ENCODE measurements around the gene RSRC2. TPM values are rescaled to one million over a fixed set of nuclear protein-coding genes. Genes with fewer than 3 reads are reported as not detected.
"Not testable (repeated sequence)": the region's sequence is repeated elsewhere in the genome, so short reads cannot be mapped to it uniquely, and the experiment has no call there.

Gene RSRC2
- total and polyA plus RNA-seq, 5 donors: 40.2 to 49.6 (median 44.6) TPM

GRCh38 chr12:122503147-122503751 is 23.5 kb downstream of the RSRC2 start:
- WGBS: 78% methylated on average over 3 of the region's 3 CpGs
- no peaks in the 10 kb centered on the region for H3K9me3 ChIP-seq (ENCODE audit: control insufficient read depth, low read length)
- H3K27me3 ChIP-seq (ENCODE audit: control insufficient read depth, insufficient read depth): no peaks in the 10 kb centered on the region
- no peak for ATAC-seq
- H3K27ac ChIP-seq (ENCODE audit: low read length): no peak overlapping the region
- H3K4me1 ChIP-seq (ENCODE audit: control insufficient read depth, insufficient read depth, low read length): no peaks in the 10 kb centered on the region
- intact Hi-C loops (cut with DNase I): no loop called here
- DNase-seq: no peak
- H3K4me3 ChIP-seq (ENCODE audit: low read length): no peak overlapping the region

- no peak for DNase-seq
- peak overlapping the region; percentile 62 for H3K27ac ChIP-seq (ENCODE audit: low read length)
- H3K27me3 ChIP-seq (ENCODE audit: control insufficient read depth, insufficient read depth): no peaks in the 10 kb centered on the region
- H3K9me3 ChIP-seq (ENCODE audit: control insufficient read depth, low read length): no peaks in the 10 kb centered on the region
- no peaks in the 10 kb centered on the region for H3K4me1 ChIP-seq (ENCODE audit: control insufficient read depth, insufficient read depth, low read length)
- intact Hi-C loops (cut with DNase I): no loop called here
- no peak for ATAC-seq
- WGBS: 76% methylated on average over 9 of the region's 9 CpGs
- H3K4me3 ChIP-seq (ENCODE audit: low read length): peak overlapping the region; percentile 47
These were observed 25.2 kb downstream of the RSRC2 start for GRCh38 chr12:122501489-122501989.

- Histone ChIP-seq H3K27me3 (ENCODE audit: control insufficient read depth, insufficient read depth) (no peaks in the 10 kb centered on the region), H3K4me3 (ENCODE audit: low read length) (peak within 1 kb of the TSS; percentile 47), H3K27ac (ENCODE audit: low read length) (peak within 1 kb of the TSS; percentile 76), H3K4me1 (ENCODE audit: control insufficient read depth, insufficient read depth, low read length) (no peaks in the 10 kb centered on the region), H3K9me3 (ENCODE audit: control insufficient read depth, low read length) (no peaks in the 10 kb centered on the region)
- DNase-seq (peak; percentile 98 to 99 (median 98)), ATAC-seq (peak; percentile 99)
- 2% methylated on average over 52 of the region's 52 CpGs for WGBS
- intact Hi-C loops (cut with DNase I): no loop called here
These were observed 25.8 kb downstream of the RSRC2 start, which contains the start of gene ZCCHC8 for GRCh38 chr12:122500685-122501488. Gene ZCCHC8, minus strand, starts transcription at chr12:122500932. Its CDS starts 92 bp downstream, at chr12:122500840.

- ATAC-seq: peak; percentile 66 to 79
- H3K27ac ChIP-seq (ENCODE audit: low read length): peak overlapping the region; percentile 76
- under 1% methylated on average over 47 of the region's 47 CpGs for WGBS
- intact Hi-C loops (cut with DNase I): no loop called here
- H3K27me3 ChIP-seq (ENCODE audit: control insufficient read depth, insufficient read depth): no peaks in the 10 kb centered on the region
- H3K9me3 ChIP-seq (ENCODE audit: control insufficient read depth, low read length): no peaks in the 10 kb centered on the region
- DNase-seq: peak; percentile 58 to 82 (median 73)
- H3K4me1 ChIP-seq (ENCODE audit: control insufficient read depth, insufficient read depth, low read length): no peaks in the 10 kb centered on the region
- peak overlapping the region; percentile 47 for H3K4me3 ChIP-seq (ENCODE audit: low read length)
These were observed 26.6 kb downstream of the RSRC2 start for GRCh38 chr12:122499991-122500684.

GRCh38 chr12:122495258-122495657 is 31.5 kb downstream of the RSRC2 start:
- 97% methylated on average over 7 of the region's 7 CpGs for WGBS
- Histone ChIP-seq H3K27me3 (ENCODE audit: control insufficient read depth, insufficient read depth) (no peaks in the 10 kb centered on the region), H3K4me1 (ENCODE audit: control insufficient read depth, insufficient read depth, low read length) (no peaks in the 10 kb centered on the region), H3K9me3 (ENCODE audit: control insufficient read depth, low read length) (no peaks in the 10 kb centered on the region), H3K27ac (ENCODE audit: low read length) (no peak overlapping the region), H3K4me3 (ENCODE audit: low read length) (no peak overlapping the region)
- intact Hi-C loops (cut with DNase I): no loop called here
- no peak for DNase-seq
- no peak for ATAC-seq

- DNase-seq; H3K4me1 ChIP-seq (ENCODE audit: control insufficient read depth, insufficient read depth, low read length); H3K4me3 ChIP-seq (ENCODE audit: low read length); ATAC-seq; H3K9me3 ChIP-seq (ENCODE audit: control insufficient read depth, low read length); H3K27me3 ChIP-seq (ENCODE audit: control insufficient read depth, insufficient read depth); H3K27ac ChIP-seq (ENCODE audit: low read length); intact Hi-C loops (cut with DNase I): not testable (repeated sequence)
- 89% methylated on average over 6 of the region's 6 CpGs for WGBS
These were observed 33.5 kb downstream of the RSRC2 start for GRCh38 chr12:122493222-122493621.

GRCh38 chr12:122491991-122492390 is 34.7 kb downstream of the RSRC2 start:
- WGBS: 91% methylated on average over 2 of the region's 2 CpGs
- Histone ChIP-seq H3K27ac (ENCODE audit: low read length) (no peak overlapping the region), H3K9me3 (ENCODE audit: control insufficient read depth, low read length) (no peaks in the 10 kb centered on the region), H3K27me3 (ENCODE audit: control insufficient read depth, insufficient read depth) (no peaks in the 10 kb centered on the region), H3K4me1 (ENCODE audit: control insufficient read depth, insufficient read depth, low read length) (no peaks in the 10 kb centered on the region), H3K4me3 (ENCODE audit: low read length) (no peak overlapping the region)
- ATAC-seq (no peak), DNase-seq (no peak)
- intact Hi-C loops (cut with DNase I): no loop called here

GRCh38 chr12:122489038-122489437 is 37.7 kb downstream of the RSRC2 start:
- intact Hi-C loops (cut with DNase I): no loop called here
- ATAC-seq (no peak), DNase-seq (no peak)
- H3K27me3 ChIP-seq (ENCODE audit: control insufficient read depth, insufficient read depth): no peaks in the 10 kb centered on the region
- H3K9me3 ChIP-seq (ENCODE audit: control insufficient read depth, low read length): no peaks in the 10 kb centered on the region
- 83% methylated on average over 2 of the region's 2 CpGs for WGBS
- no peak overlapping the region for H3K4me3 ChIP-seq (ENCODE audit: low read length)
- no peaks in the 10 kb centered on the region for H3K4me1 ChIP-seq (ENCODE audit: control insufficient read depth, insufficient read depth, low read length)
- H3K27ac ChIP-seq (ENCODE audit: low read length): no peak overlapping the region

- DNase-seq; H3K4me3 ChIP-seq (ENCODE audit: low read length); H3K27ac ChIP-seq (ENCODE audit: low read length); H3K4me1 ChIP-seq (ENCODE audit: control insufficient read depth, insufficient read depth, low read length); H3K9me3 ChIP-seq (ENCODE audit: control insufficient read depth, low read length); H3K27me3 ChIP-seq (ENCODE audit: control insufficient read depth, insufficient read depth); intact Hi-C loops (cut with DNase I); ATAC-seq: not testable (repeated sequence)
- 98% methylated on average over 3 of the region's 3 CpGs for WGBS
These were observed 38.9 kb downstream of the RSRC2 start for GRCh38 chr12:122487807-122488206.

GRCh38 chr12:122486805-122487426 is 39.8 kb downstream of the RSRC2 start:
- H3K27ac ChIP-seq (ENCODE audit: low read length): no peak overlapping the region
- intact Hi-C loops (cut with DNase I): no loop called here
- DNase-seq (no peak), ATAC-seq (no peak)
- no peaks in the 10 kb centered on the region for H3K4me1 ChIP-seq (ENCODE audit: control insufficient read depth, insufficient read depth, low read length)
- 97% methylated on average over 7 of the region's 7 CpGs for WGBS
- H3K27me3 ChIP-seq (ENCODE audit: control insufficient read depth, insufficient read depth): no peaks in the 10 kb centered on the region
- no peak overlapping the region for H3K4me3 ChIP-seq (ENCODE audit: low read length)
- H3K9me3 ChIP-seq (ENCODE audit: control insufficient read depth, low read length): no peaks in the 10 kb centered on the region

Data from right cardiac atrium (tissue), 5 donors.